SH-SY5Y (cell line): Measurements from ENCODE around the gene MEGF9.

ENCODE experiments used
- GATA2 ChIP-seq: IDR thresholded peaks from 2 replicates; pipeline ENCODE4 v1.6.1; 2011; ENCODE audit warnings: mild to moderate bottlenecking, low read depth, low read length
- GATA3 ChIP-seq: IDR thresholded peaks from 2 replicates; pipeline ENCODE4 v1.6.1; 2011; ENCODE audit warnings: low read depth, mild to moderate bottlenecking, low read length, moderate library complexity

DNA sequence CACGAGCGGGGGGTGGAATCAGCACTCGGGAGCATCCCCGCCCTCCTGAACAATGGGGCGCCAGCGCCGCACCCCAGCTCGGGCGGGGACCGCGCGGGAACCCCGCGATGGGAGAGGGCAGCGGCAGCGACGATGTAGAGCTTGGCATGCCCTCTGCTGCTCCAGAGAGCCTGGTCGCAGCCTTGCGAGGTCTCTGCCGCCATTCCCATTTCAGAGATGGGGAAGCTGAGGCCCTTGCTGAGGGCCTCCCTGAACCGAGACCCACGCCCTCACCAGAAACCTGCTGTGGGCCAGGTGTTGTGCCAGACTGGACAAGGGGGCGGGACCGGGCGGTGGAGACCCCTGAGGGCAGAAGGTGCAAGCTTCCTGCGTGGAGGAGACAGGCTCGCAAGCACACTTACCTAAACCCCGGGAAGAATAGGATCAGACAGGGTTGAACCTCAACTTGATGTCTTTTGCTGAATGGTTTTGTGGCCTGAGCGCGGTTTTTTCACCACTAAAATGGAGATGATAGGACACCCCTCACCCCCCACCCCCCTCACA lies 647 bp upstream of the MEGF9 start:
- TF ChIP-seq GATA2: 0 out of 2 replicates have a peak, but pooled peaks have one; percentile 24
- no peak for TF ChIP-seq GATA3
